Ecto neural progenitor cell (in vitro differentiated cells): ENCODE data around the gene CNOT3.
"Not testable (repeated sequence)": the region's sequence is repeated elsewhere in the genome, so short reads cannot be mapped to it uniquely, and the experiment has no call there.

Source experiments
- DNase-seq: peaks from one replicate; pipeline ENCODE4 v3.0.0-alpha.2; 2018; ENCODE audit warnings: low spot score

Gene CNOT3

DNA sequence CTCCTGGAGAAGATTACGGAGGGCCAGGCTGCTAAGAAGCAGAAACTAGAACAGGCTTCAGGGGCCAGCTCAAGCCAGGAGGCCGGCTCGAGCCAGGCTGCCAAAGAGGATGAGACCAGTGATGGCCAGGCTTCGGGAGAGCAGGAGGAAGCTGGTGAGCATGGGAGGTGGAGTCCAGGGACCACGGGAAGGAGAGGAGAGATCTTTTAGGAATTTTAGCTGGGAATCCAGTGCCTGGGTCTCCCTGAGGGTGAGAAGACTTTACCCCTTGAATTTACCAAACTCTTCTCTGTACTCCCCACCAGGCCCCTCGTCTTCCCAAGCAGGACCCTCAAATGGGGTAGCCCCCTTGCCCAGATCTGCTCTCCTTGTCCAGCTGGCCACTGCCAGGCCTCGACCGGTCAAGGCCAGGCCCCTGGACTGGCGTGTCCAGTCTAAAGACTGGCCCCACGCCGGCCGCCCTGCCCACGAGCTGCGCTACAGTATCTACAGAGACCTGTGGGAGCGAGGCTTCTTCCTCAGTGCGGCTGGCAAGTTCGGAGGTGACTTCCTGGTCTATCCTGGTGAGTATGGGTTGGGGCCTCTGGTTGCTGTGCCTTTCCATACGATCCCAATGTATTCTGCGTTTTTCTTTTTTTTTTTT lies 54.4 kb downstream of the CNOT3 start:
- no peak for DNase-seq

DNA sequence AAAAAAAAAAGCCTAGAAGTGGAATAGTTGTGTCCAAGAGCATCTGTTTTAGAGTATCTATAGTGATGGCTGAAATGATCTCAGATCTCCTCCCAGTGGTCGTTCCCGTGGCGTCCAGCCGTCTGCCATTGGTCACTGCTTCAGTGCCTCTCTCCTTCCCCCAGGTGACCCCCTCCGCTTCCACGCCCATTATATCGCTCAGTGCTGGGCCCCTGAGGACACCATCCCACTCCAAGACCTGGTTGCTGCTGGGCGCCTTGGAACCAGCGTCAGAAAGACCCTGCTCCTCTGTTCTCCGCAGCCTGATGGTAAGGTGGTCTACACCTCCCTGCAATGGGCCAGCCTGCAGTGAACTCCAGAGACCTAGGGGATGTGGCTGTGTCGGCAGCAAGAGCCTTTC lies 55.4 kb downstream of the CNOT3 start:
- DNase-seq: no peak

DNA sequence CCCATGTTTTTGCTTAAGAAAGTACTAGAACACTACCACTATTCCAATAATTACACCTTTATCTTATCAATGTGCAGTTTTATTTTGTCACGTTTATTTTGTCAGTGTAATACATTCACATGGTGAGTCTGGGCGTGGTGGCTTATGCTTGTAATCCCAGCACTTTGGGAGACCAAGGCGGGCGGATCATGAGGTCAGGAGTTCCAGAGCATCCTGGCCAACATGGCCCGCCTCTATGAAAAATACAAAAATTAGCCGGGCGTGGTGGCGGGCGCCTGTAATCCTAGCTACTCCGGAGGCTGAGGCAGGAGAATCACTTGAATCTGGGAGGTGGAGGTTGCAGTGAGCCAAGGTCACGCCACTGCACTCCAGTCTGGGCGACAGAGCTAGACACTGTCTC lies 56.9 kb downstream of the CNOT3 start:
- not testable (repeated sequence) for DNase-seq

DNA sequence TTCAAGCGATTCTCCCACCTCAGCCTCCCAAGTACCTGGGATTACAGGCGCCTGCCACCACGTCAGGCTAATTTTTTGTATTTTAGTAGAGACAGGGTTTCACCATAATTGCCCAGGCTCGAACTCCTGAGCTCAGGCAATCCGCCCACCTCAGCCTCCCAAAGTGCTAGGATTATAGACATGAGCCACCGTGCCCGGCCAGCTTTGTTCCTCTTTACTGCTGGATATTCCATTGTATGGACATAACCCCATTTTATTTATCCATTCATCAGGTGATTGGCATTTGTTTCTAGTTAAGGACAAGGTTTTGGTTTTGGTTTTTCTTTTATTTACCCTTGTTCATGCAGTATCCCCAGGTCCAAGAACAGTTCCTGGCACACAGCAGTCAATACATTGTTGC lies 59.0 kb downstream of the CNOT3 start:
- no peak for DNase-seq

DNA sequence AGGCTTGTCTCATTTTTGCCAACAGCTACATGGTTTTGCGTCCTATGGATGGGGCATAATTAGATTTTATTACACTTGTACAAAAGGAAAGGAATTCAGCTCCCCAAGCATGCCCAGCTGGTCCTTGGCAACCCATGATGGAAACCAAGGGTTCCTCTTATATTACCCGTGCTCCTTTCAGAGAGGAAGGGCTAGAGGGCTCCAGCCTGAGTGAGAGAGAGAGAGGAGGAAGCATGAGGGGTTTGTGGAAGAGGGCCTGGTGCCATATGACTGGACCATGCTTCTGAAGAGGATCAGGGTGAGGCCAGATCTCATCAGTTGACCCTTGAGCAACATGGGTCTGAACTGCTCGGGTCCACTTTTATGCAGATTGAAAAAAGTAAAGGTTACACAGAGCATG lies 59.6 kb downstream of the CNOT3 start:
- no peak for DNase-seq

DNA sequence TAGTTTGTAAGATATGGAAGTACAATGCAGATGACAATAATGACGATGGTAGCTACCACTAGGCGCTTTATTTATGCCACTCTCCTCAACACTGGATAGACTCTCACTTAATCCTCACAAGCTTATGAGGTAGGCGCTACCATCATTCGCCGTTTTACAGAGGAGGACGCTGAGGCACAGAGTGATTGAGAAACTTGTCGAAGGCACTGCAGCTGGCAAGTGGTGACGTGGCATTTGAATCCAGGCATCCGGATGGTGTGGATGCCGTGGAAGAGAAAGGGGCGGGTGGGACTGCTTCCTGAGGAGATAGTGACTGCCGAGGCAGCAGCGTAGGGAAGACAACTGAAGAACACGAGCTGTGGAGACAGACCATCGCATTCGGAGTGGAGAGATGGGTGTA lies 61.8 kb downstream of the CNOT3 start:
- DNase-seq: no peak

DNA sequence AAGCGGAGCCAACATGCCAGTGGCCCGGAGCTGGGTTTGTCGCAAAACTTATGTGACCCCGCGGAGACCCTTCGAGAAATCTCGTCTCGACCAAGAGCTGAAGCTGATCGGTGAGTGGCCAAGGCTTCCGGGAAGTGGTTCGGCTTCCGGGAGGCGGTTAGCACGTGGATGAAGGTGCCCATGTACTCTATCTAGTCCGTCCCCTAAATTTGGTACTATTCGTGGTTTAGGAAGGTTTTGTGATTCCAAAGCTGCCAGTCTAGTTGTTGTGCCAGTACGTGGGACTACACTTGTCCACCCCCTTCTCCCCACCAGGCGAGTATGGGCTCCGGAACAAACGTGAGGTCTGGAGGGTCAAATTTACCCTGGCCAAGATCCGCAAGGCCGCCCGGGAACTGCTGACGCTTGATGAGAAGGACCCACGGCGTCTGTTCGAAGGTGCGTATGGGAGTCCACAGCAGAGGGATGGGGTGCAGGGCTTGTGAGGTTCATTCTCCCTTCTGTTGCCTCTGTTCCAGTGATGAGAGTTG lies 63.7 kb downstream of the CNOT3 start:
- DNase-seq: no peak

DNA sequence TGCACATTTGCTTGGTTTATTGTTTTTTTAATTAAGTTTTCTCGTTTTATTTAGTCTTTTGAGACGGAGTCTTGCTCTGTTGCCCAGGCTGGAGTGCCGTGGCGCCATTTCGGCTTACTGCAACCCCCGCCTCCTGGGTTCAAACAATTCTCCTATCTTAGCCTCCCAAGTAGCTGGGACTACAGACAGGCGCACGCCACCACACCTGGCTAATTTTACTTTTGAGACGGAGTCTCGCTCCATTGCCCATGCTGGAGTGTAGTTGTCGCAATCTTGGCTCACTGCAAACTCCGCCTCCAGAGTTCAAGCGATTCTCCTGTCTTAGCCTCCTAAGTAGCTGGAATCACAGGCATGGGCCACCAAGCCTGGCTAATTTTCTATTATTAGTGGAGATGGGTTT lies 64.4 kb downstream of the CNOT3 start:
- DNase-seq: no peak

DNA sequence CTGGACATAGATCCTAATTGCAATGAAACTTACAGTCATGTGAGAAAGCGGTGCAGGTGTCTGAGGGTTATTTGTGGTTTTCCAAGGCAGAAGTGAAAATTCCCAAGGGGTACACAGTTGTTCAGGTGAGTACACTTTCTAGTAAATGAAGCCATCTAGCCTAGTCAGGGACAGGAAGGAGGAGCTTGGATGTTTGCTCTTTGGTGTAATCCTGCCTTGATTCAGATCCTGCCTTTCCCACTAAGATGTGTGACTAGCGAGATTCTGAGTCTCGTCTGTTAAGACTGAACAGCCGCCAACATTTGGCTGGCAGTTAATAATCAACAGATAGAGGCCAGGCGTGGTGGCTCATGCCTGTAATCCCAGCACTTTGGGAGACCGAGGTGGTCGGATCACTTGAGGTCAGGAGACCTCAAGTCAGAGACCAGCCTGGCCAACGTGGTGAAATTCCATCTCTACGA lies 65.6 kb downstream of the CNOT3 start:
- DNase-seq: no peak

DNA sequence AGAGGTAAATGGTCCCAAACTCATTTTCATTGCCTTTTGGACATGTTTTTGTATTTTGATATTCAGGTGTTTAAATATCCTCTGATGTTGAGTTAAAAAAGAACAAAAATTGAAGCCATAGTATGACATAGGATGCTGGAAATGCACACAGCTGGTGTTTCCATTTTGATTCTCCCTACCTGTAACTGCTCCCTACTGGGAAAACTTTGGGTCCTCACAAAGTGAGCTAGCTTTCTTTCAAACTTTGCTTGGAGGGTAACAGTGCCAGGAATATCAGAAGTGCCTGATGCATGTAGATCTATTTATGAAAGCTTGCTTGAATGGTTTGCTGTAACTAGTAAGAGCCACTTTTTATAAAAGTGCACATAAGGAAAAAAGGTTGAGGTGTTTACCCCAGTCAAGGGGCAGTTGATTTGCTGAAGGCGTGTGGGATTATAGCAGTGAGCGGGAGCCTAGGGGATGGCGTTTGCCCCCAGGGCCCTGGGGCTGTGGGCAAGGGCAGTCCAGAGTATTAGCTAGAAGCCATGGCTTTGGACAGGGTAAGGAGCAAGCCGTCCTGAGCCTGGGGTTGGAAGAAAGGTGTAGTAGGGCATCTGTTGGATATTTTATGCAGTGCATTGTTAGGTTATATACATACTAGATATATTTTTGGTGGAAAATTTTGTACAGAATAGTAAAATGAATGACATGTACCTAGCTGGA lies 67.4 kb downstream of the CNOT3 start:
- DNase-seq: no peak
